Heart left ventricle (tissue), 13 donors: ENCODE measurements around the gene LYPD6B.

Source experiments
- POLR2A ChIP-seq, 2 donors: fragments of 450-650 bp; IDR thresholded peaks; one replicate each; pipeline ENCODE4 v1.6.1; 2017; ENCODE audit warnings: antibody characterized with exemption in 2 of 2, mild to moderate bottlenecking in 2 of 2, moderate library complexity in 2 of 2
- TF ChIP-seq, protein P1 (sequence below), 12 donors: fragments of 200-600 bp; sonication (generic) in 4 of 12; IDR thresholded peaks; one replicate each; pipeline versions ENCODE4 v1.5.0 to v1.8.0; 2018 to 2022; ENCODE audit warnings: antibody characterized with exemption in 12 of 12, mild to moderate bottlenecking in 5 of 12
- donor health status: ischemic (EF 13 %, LVEDD 7.1; RV severe dilation, severe dysfunction).
- donor health status: DM: no; HTN: yes; CAD: no.
- donor health status: DM: no; HTN: no; CAD: no.
- donor health status: ischemic (EF 25% LVEDD 6.9; RV normal size, moderate dysfunction).
- donor health status: ischemic (EF 25% LVEDD 5.7; RV mildly dilated, moderate dysfunction).
- donor health status: ischemic (EF 35%, LVEDD 5.7; RV mildly dilated, moderate dysfunction).
- donor health status: nonischemic (EF 11% LVEDD 7.7; RV severe dilation, severe dysfunction).
- donor health status: DM: yes; HTN: yes; CAD: no.
- donor health status: PGD.
- donor health status: ischemic (EF 29% LVEDD 5.4; RV normal size, mild dysfunction).
- donor health status: nonischemic (EF 23%, LVEDD 6.1; RV moderate dilation, normal function).

DNA sequence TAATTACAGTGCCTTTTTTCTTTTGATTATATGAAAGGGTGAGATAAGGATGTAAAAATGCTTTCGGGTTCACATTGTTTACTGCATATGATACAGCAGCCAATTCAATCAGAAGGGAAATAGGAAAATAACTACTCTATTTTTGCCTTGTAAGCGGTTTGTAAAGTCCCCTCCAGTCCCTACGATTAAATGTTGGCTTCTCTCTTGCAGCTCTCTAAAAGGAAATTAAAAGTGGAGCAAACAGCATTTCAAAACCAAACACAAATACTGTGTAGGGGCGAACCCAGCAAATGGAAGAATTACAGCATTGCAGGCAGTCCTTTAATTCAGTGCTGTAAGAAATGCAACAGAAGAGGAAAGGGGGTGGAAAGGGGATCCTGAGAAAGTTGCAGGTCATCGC is 18.9 kb downstream of the LYPD6B start:
- TF ChIP-seq, protein P1, sequence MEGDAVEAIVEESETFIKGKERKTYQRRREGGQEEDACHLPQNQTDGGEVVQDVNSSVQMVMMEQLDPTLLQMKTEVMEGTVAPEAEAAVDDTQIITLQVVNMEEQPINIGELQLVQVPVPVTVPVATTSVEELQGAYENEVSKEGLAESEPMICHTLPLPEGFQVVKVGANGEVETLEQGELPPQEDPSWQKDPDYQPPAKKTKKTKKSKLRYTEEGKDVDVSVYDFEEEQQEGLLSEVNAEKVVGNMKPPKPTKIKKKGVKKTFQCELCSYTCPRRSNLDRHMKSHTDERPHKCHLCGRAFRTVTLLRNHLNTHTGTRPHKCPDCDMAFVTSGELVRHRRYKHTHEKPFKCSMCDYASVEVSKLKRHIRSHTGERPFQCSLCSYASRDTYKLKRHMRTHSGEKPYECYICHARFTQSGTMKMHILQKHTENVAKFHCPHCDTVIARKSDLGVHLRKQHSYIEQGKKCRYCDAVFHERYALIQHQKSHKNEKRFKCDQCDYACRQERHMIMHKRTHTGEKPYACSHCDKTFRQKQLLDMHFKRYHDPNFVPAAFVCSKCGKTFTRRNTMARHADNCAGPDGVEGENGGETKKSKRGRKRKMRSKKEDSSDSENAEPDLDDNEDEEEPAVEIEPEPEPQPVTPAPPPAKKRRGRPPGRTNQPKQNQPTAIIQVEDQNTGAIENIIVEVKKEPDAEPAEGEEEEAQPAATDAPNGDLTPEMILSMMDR (IDR thresholded peaks at IDR 0.05), result no peak
- TF ChIP-seq POLR2A (IDR thresholded peaks at IDR 0.05), result no peak
